H9 (cell line): ENCODE measurements around the gene MSANTD1. TPM values are rescaled to one million over a fixed set of nuclear protein-coding genes. Genes with fewer than 3 reads are reported as not detected.

Source experiments
- DNase-seq: peaks from one replicate; pipeline ENCODE4 v3.0.0-alpha.2; 2017
- H2AFZ ChIP-seq: one replicate; pipeline ENCODE4 v1.6.1; 2013; ENCODE audit warnings: mild to moderate bottlenecking, low read length, control low read depth, moderate library complexity
- H2AK5ac ChIP-seq: 2 replicates; pipeline ENCODE4 v1.6.1; 2013; ENCODE audit warnings: low read length, control low read depth, mixed read lengths; ENCODE audit not compliant: insufficient read length
- H2BK120ac ChIP-seq: one replicate; pipeline ENCODE4 v1.6.1; 2013; ENCODE audit warnings: low read depth, mild to moderate bottlenecking, low read length, control low read depth, inconsistent platforms; ENCODE audit not compliant: poor library complexity, severe bottlenecking
- H2BK12ac ChIP-seq: 2 replicates; pipeline ENCODE4 v1.6.1; 2013; ENCODE audit warnings: low read length, control low read depth, mixed read lengths, low read depth; ENCODE audit not compliant: insufficient read length
- H2BK15ac ChIP-seq: 2 replicates; pipeline ENCODE4 v1.6.1; 2013; ENCODE audit warnings: low read depth, low read length, control low read depth
- H2BK20ac ChIP-seq: one replicate; pipeline ENCODE4 v1.6.1; 2013; ENCODE audit warnings: low read depth, mild to moderate bottlenecking, low read length, control low read depth, inconsistent platforms; ENCODE audit not compliant: poor library complexity, severe bottlenecking
- H2BK5ac ChIP-seq: 2 replicates; pipeline ENCODE4 v1.6.1; 2013; ENCODE audit warnings: low read length, control low read depth, mixed read lengths; ENCODE audit not compliant: insufficient read length
- H3K14ac ChIP-seq: 2 replicates; pipeline ENCODE4 v1.6.1; 2013; ENCODE audit warnings: low read length, control low read depth; ENCODE audit not compliant: insufficient read depth
- H3K18ac ChIP-seq: 2 replicates; pipeline ENCODE4 v1.6.1; 2013; ENCODE audit warnings: low read depth, mild to moderate bottlenecking, mixed read lengths, low read length, control low read depth; ENCODE audit not compliant: insufficient read length
- H3K23ac ChIP-seq: 2 replicates; pipeline ENCODE4 v1.6.1; 2013; ENCODE audit warnings: low read length, control low read depth, mixed read lengths, low read depth; ENCODE audit not compliant: insufficient read length
- H3K23me2 ChIP-seq: 2 replicates; pipeline ENCODE4 v1.6.1; 2013; ENCODE audit warnings: low read depth, mild to moderate bottlenecking, mixed read lengths, low read length, control low read depth; ENCODE audit not compliant: insufficient read length, poor library complexity, severe bottlenecking
- H3K27ac ChIP-seq: 2 replicates; pipeline ENCODE4 v1.5.1; 2013; ENCODE audit warnings: low read length, control low read depth, mixed read lengths, low read depth; ENCODE audit not compliant: insufficient read length
- H3K27me3 ChIP-seq: 2 replicates; pipeline ENCODE4 v1.6.1; 2013; ENCODE audit warnings: low read length, control low read depth, inconsistent platforms; ENCODE audit not compliant: insufficient read depth
- H3K4ac ChIP-seq: 2 replicates; pipeline ENCODE4 v1.6.1; 2013; ENCODE audit warnings: low read depth, mild to moderate bottlenecking, control low read depth, inconsistent platforms, low read length, moderate library complexity
- H3K4me1 ChIP-seq: 2 replicates; pipeline ENCODE4 v1.6.1; 2013; ENCODE audit warnings: low read length, control low read depth, inconsistent platforms; ENCODE audit not compliant: insufficient read depth
- H3K4me2 ChIP-seq: 2 replicates; pipeline ENCODE4 v1.6.1; 2013; ENCODE audit warnings: low read length, control low read depth, mixed read lengths; ENCODE audit not compliant: insufficient read length, insufficient read depth
- H3K56ac ChIP-seq: 2 replicates; pipeline ENCODE4 v1.6.1; 2013; ENCODE audit warnings: low read depth, mild to moderate bottlenecking, mixed read lengths, low read length, control low read depth; ENCODE audit not compliant: insufficient read length
- H3K79me1 ChIP-seq: 2 replicates; pipeline ENCODE4 v1.6.1; 2013; ENCODE audit warnings: low read depth, mild to moderate bottlenecking, moderate library complexity, low read length, control low read depth, inconsistent platforms; ENCODE audit not compliant: insufficient read depth, poor library complexity, severe bottlenecking
- H3K79me2 ChIP-seq: 2 replicates; pipeline ENCODE4 v1.6.1; 2013; ENCODE audit warnings: low read length, control low read depth, inconsistent platforms; ENCODE audit not compliant: insufficient read depth
- H3K9ac ChIP-seq: 2 replicates; pipeline ENCODE4 v1.6.1; 2013; ENCODE audit warnings: low read length, control low read depth, mixed read lengths; ENCODE audit not compliant: insufficient read length; ENCODE audit errors: extremely low read depth
- H3K9me3 ChIP-seq: one replicate; pipeline ENCODE4 v1.6.1; 2013; ENCODE audit warnings: low read depth, low read length, inconsistent platforms; ENCODE audit not compliant: control insufficient read depth
- H3T11ph ChIP-seq: one replicate; pipeline ENCODE4 v1.6.1; 2013; ENCODE audit warnings: mild to moderate bottlenecking, low read length, control low read depth, inconsistent platforms
- H4K20me1 ChIP-seq: one replicate; pipeline ENCODE4 v1.6.1; 2013; ENCODE audit not compliant: control insufficient read depth, insufficient read length, insufficient read depth
- H4K5ac ChIP-seq: 2 replicates; pipeline ENCODE4 v1.6.1; 2013; ENCODE audit warnings: low read depth, mild to moderate bottlenecking, mixed read lengths, low read length, control low read depth; ENCODE audit not compliant: insufficient read length
- H4K8ac ChIP-seq: replicated peaks from 2 replicates; pipeline ENCODE4 v1.6.1; 2013; ENCODE audit warnings: low read length, control low read depth, mixed read lengths, low read depth; ENCODE audit not compliant: insufficient read length
- H4K91ac ChIP-seq: 2 replicates; pipeline ENCODE4 v1.6.1; 2013; ENCODE audit warnings: low read depth, mild to moderate bottlenecking, moderate library complexity, mixed read lengths, low read length, control low read depth; ENCODE audit not compliant: insufficient read length
- H3K27ac Mint-ChIP-seq, 3 experiments: 2 replicates in 2 of 3; 3 replicates in 1 of 3; pipeline ENCODE4 v1.8.0; 2020 to 2021; ENCODE audit warnings: mixed read lengths in 3 of 3, mild to moderate bottlenecking in 1 of 3, moderate library complexity in 1 of 3
- H3K27me3 Mint-ChIP-seq: 2 replicates; pipeline ENCODE4 v1.8.0; 2021; ENCODE audit warnings: low read depth, mild to moderate bottlenecking, moderate library complexity, mixed read lengths
- H3K36me3 Mint-ChIP-seq, 3 experiments: 2 replicates in 2 of 3; 3 replicates in 1 of 3; pipeline ENCODE4 v1.8.0; 2020 to 2021; ENCODE audit warnings: low read depth in 3 of 3, mixed read lengths in 3 of 3; ENCODE audit not compliant: insufficient read depth in 1 of 3
- H3K4me1 Mint-ChIP-seq, 2 experiments: 2 replicates each; pipeline ENCODE4 v1.8.0; 2020; ENCODE audit warnings: mixed read lengths in 2 of 2
- H3K4me3 Mint-ChIP-seq, 2 experiments: 2 replicates in 1 of 2; 3 replicates in 1 of 2; pipeline ENCODE4 v1.8.0; 2020 to 2021; ENCODE audit warnings: mild to moderate bottlenecking in 2 of 2, mixed read lengths in 2 of 2, moderate library complexity in 1 of 2
- H3K9me3 Mint-ChIP-seq, 2 experiments: 2 replicates in 1 of 2; 3 replicates in 1 of 2; pipeline ENCODE4 v1.8.0; 2020; ENCODE audit warnings: mild to moderate bottlenecking in 2 of 2, mixed read lengths in 2 of 2, moderate library complexity in 1 of 2
- CTCF ChIP-seq: fragments of 200-600 bp; sonication (generic); conservative IDR thresholded peaks from 3 replicates; pipeline ENCODE4 v1.8.0; 2021; ENCODE audit warnings: antibody characterized with exemption, mild to moderate bottlenecking
- WGBS: extraction: QIAGEN DNeasy Blood & Tissue Kit; methylation state at CpG from one replicate; pipeline ENCODE4 v1.1.7; 2013; ENCODE audit warnings: missing lambda C conversion rate, low lambda C conversion rate, mixed read lengths; ENCODE audit not compliant: insufficient read length; ENCODE audit errors: extremely low coverage; 5-methylcytosine and 5-hydroxymethylcytosine counted together
- total RNA-seq: library from RNA; stranded (reverse); gene quantifications from 2 replicates; pipeline ENCODE4 v1.2.1, GENCODE V29; 2021

Gene MSANTD1
- total RNA-seq, 1 experiment from 2014 or later, result 0.83 TPM

GRCh38 chr4:3226467-3226866 lies 22.5 kb upstream of the MSANTD1 start:
- Histone ChIP-seq H3K56ac (no peak overlapping the region), H3K4me2 (no peak overlapping the region), H4K20me1 (peaks cover 5% of the 10 kb centered on the region), H3K4ac (no peak overlapping the region), H3K9ac (no peak overlapping the region), H2BK12ac (no peak overlapping the region), H3K14ac (no peak overlapping the region), H2BK5ac (no peak overlapping the region), H4K8ac (no peak overlapping the region), H3K27ac (no peak overlapping the region), H4K5ac (no peak overlapping the region), H3K4me1 (no peaks in the 10 kb centered on the region), H3K23ac (no peak overlapping the region), H2AK5ac (no peak overlapping the region), H3K27me3 (no peaks in the 10 kb centered on the region), H3K23me2 (no peaks in the 10 kb centered on the region), H3K79me1 (no peaks in the 10 kb centered on the region), H2AFZ (no peak overlapping the region), H2BK15ac (no peak overlapping the region), H2BK120ac (no peak overlapping the region), H3T11ph (no peak overlapping the region), H3K79me2 (no peaks in the 10 kb centered on the region), H4K91ac (no peak overlapping the region), H2BK20ac (no peak overlapping the region), H3K18ac (no peak overlapping the region), H3K9me3 (no peaks in the 10 kb centered on the region)
- H3K9me3 Mint-ChIP-seq, result peaks cover 3 to 7% of the 10 kb centered on the region in 2 experiments; a peak in 3 of 5 replicates
- H3K27me3 Mint-ChIP-seq, result no peaks in the 10 kb centered on the region
- H3K27ac Mint-ChIP-seq, result no peak overlapping the region
- peaks cover 51 to 79% (median 68%) of the 10 kb centered on the region in 3 experiments for H3K36me3 Mint-ChIP-seq
- H3K4me3 Mint-ChIP-seq, result no peak overlapping the region
- no peaks in the 10 kb centered on the region for H3K4me1 Mint-ChIP-seq
- TF ChIP-seq CTCF, result no peak
- DNase-seq, result no peak
- no CpG with 5 or more reads among the region's 9 CpGs for WGBS
